ENCODE data around the gene FAM193A.
"Not testable (repeated sequence)": the region's sequence is repeated elsewhere in the genome, so short reads cannot be mapped to it uniquely, and the experiment has no call there.

The FAM193A gene

GRCh38 chr4:2536193-2537010 lies at the start of gene FAM193A:
FAM193A (plus strand) TSS chr4:2536647; CDS start chr4:2536916, 269 bp downstream.
- DNase-seq: peak; percentile 98 to 99

- no peak for DNase-seq
These were observed 49.5 kb upstream of the FAM193A start for GRCh38 chr4:2486981-2487380.

GRCh38 chr4:2487632-2488031 lies 48.8 kb upstream of the FAM193A start:
- DNase-seq: no peak

GRCh38 chr4:2489081-2489805 lies 47.2 kb upstream of the FAM193A start:
- DNase-seq: no peak

GRCh38 chr4:2489841-2490552 lies 46.5 kb upstream of the FAM193A start:
- no peak for DNase-seq

- DNase-seq: no peak
These were observed 43.5 kb upstream of the FAM193A start for GRCh38 chr4:2492970-2493369.

- DNase-seq: no peak
These were observed 41.5 kb upstream of the FAM193A start for GRCh38 chr4:2494992-2495391.

GRCh38 chr4:2497324-2497723 lies 39.1 kb upstream of the FAM193A start:
- DNase-seq: no peak

GRCh38 chr4:2497931-2498330 lies 38.5 kb upstream of the FAM193A start:
- no peak for DNase-seq

GRCh38 chr4:2500547-2500946 lies 35.9 kb upstream of the FAM193A start:
- no peak for DNase-seq

GRCh38 chr4:2501034-2501594 lies 35.3 kb upstream of the FAM193A start:
- no peak for DNase-seq

GRCh38 chr4:2503809-2504208 lies 32.6 kb upstream of the FAM193A start:
- DNase-seq: no peak

- DNase-seq: no peak
These were observed 29.2 kb upstream of the FAM193A start for GRCh38 chr4:2507259-2507658.

- DNase-seq: no peak
These were observed 28.6 kb upstream of the FAM193A start for GRCh38 chr4:2507855-2508254.

- DNase-seq: no peak
These were observed 25.8 kb upstream of the FAM193A start for GRCh38 chr4:2510351-2511259.

- DNase-seq: no peak
These were observed 24.8 kb upstream of the FAM193A start for GRCh38 chr4:2511645-2512131.

- DNase-seq: no peak
These were observed 23.9 kb upstream of the FAM193A start for GRCh38 chr4:2512396-2513135.

- DNase-seq: not testable (repeated sequence)
These were observed 22.3 kb upstream of the FAM193A start for GRCh38 chr4:2514193-2514592.

- not testable (repeated sequence) for DNase-seq
These were observed 21.5 kb upstream of the FAM193A start for GRCh38 chr4:2514944-2515343.

GRCh38 chr4:2515830-2516550 lies 20.5 kb upstream of the FAM193A start:
- DNase-seq: no peak
